COLO829 (cell line): ENCODE measurements around the gene ME3.
"Not testable (repeated sequence)": the region's sequence is repeated elsewhere in the genome, so short reads cannot be mapped to it uniquely, and the experiment has no call there.

Source experiments
- DNase-seq: peaks from one replicate; pipeline ENCODE4 v3.0.0; 2012; ENCODE audit warnings: low spot score

ME3 gene

DNA sequence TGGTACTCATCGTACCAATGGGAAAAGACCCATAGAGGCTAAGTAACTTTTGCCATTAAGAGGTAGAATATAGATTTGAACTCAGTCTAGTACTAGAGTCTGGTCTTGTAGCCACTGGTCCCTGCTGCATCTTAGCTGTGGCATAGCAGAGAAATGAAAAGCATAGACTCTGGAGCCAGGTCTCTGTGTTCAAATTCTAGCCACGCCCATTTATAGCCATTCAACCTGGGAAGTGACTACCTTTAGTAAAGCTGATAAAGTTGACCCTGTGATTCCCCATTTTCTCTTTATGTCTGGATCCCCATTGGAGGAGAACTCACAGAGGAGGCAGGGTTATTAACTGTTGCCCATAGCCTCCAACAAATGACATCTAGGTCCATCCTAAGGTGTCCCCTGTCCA lies 113.6 kb downstream of the ME3 start:
- no peak for DNase-seq

DNA sequence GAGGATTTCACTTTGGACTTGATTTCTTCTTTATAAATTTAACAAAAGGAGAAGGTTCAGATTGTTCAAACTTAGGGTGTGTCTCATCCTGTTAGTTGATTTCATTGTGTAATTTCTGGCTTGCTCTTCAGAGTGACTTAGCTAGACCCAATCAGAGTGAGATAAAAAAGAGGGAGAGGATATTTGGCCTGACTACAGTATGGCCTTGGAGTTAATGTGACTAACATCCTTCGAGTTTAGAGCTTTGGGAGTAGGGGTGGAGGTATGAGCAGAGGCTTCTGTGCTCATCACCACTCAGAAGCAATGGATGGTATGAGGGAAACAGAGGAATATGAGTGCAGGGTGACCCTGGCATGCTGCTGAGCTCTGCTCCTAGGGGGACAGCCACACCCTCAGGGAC lies 114.2 kb downstream of the ME3 start:
- no peak for DNase-seq

DNA sequence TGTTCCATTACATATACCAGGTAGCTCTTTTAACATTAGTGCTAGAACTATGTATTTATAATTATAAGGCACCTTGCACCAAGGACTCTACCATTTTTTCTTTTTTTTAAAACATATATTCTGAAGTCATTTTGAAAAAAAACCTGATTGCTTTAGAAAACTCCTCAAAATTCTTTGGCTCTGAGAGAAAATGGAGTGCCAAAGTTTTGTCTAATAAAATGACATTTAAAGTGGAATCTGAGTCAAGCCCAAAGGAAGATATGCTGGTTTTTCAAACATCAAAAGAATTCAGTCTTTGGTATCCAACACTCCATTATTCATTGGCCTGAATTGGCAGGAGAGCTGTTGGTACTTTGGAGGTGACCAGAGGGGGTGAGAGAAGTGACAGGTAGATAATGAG lies 116.5 kb downstream of the ME3 start:
- DNase-seq: no peak

DNA sequence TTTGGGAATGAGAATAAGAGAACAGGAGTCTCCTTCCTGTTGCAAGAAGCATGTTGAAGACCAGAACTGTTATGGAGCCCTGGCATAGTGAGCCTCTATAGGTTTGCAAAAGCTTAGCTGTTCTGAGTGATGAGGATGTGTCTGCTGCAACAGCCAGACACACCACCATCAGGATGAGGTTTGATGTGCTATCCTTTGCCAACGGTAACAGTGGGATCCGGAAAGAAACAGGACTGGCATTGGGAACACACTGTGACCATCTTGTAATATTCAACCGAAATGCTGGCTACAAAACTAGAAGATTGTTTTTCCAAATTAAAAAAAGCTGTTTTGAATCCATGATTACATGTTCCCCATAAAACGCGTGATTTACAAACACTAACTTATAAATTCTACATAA lies 117.0 kb downstream of the ME3 start:
- DNase-seq: no peak

DNA sequence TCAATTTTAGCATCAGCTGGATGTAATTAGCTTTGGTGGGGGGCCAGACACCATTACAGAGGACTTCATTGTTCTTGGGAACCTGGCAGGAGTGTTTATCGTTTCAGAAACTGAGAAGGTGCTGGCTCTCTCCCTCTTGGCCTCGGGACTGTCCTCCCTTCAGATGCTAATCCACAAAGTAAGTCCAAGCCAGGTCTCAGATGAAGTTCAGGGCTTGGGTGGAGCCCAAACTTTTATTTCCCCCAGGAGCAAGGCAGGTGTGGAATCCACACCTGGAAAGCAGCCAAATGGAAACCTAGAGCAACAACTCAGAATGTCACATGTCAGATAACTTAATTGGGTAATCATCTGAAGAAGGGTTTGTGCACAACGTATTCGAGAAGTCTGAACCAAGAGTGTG lies 119.2 kb downstream of the ME3 start:
- no peak for DNase-seq

DNA sequence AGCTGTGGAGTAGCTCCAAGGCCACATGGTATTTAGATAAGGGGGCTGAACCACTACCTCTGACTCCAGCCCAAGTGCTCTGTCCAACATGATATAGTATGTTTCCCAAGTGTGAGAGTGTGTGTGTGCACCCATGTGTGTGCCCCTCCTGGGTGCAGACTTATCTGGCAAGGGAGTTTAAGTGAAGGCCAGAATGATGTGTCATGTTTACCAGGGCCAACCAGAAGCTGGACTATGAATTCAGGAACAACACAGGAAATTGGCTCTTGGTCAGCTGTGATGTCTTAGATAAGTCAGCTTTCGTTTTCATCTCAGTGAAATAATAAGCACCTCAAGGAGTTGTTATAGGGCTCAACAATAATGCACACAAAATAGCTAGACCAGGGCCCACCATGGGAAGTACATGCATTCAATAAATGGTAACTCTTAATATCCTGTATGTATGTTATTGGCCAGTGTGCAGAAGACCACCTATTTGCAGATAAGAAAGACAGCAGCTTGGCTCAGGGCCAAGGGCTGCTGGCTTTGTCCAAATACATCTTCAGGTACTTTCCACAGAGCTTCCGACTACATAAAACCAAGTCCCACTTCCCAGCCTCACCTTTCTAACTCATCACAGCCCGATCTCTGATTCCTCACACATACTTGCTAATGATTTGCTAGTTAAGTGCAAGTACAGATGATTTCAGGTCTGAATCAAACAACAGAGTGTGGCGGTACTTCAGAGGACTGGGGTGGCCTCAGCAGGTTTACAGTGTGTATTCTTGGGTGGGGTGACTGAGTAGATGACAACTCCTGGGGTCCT lies 120.9 kb downstream of the ME3 start:
- DNase-seq: no peak

DNA sequence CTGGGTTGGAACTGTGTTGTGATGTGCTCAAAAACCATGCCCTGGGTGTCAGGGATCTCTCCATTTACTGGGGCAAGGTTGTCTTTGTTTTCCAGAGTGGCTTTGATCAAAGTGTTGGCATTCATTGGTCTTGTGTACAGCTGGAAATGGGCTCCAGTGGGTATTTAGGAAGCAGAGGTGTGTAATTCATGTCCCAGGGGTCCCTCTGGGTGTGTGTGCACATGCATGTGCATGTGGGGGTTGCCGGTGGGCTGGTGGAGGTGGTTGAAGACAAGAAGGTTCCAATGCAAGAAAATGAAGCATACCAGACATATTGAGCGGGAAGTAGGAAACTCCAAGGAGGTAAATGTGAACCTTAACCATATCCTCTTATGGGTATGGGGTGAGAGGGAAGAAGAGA lies 121.7 kb downstream of the ME3 start:
- DNase-seq: no peak

DNA sequence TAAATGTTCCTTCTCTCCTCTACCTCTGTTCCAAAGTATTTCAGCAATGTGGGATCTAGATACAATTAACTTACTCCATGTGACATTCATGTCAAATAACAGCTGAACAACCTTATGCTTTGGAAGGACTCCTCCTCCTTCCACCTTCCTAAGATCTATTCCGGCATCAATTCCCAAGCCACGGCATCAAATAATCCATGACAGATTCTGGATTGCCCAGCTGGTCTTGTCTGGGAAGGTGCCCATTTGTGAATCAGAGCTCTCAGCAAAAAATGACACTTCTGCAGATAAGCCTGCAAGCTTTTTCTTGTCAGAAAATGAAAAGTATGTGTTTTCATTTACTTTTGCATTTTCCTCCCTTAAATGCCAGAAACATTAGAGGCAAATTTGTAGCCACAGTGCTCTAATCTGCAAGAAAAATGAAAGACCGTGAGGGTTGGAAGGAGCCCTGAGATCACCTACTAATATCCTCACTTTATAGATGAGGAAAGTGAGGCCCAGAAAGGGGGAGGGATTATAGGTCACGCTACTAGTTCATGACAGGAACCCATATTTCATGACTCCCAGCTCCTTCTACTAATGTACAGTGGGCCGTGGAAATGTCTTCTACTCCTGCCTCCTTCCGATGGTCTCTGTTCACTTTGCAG lies 124.0 kb downstream of the ME3 start:
- DNase-seq: no peak

DNA sequence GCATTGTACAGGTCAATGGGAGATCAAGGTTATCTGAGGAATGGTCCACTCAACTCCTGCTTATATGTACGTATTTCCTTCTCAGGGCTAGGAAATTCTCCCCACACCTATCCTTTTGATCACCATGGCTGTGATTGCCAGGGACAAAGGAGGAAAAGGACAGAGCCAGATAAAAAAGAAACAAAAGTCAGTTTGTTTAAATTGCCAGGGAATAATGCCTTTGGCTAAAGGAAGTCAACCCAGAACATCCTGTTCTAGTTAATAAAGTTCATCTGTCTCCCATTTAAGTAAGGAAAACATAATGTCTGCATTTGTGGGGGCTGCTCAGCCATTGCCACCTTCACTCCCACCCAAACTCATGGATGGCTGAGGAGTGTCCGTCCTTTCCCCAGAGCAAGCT lies 124.7 kb downstream of the ME3 start:
- peak; percentile 40 for DNase-seq

DNA sequence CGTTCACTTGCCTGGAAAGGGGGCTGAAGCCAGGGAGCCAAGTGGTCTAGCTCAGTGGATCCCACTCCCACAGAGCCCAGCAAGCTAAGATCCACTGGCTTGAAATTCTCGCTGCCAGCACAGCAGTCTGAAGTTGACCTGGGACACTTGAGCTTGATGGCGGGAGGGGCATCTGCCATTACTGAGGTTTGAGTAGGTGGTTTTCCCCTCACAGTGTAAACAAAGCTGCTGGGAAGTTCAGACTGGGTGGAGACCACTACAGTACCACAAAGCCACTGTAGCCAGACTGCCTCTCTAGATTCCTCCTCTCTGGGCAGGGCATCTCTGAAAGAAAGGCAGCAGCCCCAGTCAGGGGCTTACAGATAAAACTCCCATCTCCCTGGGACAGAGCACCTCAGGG lies 131.1 kb downstream of the ME3 start:
- not testable (repeated sequence) for DNase-seq

DNA sequence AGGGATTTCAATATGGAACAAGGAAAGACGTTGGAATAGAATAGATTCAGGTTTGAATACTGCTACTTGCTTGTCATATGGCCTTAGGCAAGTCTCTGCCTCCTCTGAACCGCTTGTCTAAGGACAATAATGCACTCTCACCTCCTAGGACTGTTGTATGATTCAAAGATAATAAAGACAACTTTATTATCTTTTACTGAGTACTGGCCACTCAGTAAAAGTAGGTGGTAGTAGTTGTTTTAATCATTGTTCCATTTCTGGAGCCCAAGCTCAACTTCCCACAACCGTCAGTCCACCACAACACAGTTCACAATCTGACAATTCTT lies 134.2 kb downstream of the ME3 start:
- no peak for DNase-seq

DNA sequence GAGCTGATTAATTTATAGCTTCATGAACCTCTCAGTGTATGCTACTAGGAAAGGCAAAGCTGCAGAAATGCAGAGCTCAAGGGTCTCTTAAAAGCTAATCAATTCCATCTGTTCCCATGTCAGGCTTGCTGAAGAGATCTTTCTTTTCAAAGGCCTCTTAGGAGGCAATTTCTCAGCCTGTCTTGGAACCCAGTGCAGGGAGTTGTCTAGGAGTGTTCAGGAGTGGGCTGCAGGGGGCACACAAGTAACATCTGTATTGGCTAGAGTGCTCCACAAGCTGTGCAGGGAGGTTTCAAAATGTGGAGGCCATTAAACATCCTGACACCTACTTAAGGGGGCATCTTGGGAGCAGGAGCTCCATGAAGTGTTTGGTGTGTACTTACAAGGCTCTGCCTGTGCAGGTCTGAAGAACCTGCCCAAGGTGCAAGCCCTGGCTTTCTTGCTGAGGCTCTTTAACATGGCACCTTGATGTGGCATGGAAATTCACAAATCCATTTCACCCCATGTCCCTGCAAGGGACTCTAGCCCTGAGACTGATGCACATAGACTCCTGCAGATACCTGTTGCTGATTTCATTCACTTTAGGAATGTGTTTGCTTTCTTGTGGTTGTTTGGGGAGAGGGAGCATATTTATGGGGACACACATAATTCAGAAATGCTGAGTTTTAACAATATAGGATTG lies 134.7 kb downstream of the ME3 start:
- no peak for DNase-seq

DNA sequence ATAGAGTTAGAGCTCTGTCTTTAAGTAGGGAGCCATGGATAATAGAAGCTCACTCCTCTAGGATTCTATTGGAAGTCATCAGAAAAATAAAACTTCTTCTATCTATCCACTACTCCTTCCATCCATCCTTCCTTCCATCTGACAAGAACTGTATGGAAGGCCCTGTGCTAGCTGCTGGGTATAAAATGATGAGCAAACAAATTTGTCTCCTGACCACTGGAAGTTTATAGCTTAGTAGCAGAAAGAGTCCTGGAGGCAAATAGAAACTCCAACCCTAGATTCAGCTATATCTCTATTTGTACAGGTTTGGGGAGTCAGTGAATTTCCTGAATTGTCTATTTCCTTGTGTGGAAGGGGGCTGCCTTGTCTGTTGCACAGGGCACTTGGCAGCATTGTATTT lies 136.6 kb downstream of the ME3 start:
- no peak for DNase-seq

DNA sequence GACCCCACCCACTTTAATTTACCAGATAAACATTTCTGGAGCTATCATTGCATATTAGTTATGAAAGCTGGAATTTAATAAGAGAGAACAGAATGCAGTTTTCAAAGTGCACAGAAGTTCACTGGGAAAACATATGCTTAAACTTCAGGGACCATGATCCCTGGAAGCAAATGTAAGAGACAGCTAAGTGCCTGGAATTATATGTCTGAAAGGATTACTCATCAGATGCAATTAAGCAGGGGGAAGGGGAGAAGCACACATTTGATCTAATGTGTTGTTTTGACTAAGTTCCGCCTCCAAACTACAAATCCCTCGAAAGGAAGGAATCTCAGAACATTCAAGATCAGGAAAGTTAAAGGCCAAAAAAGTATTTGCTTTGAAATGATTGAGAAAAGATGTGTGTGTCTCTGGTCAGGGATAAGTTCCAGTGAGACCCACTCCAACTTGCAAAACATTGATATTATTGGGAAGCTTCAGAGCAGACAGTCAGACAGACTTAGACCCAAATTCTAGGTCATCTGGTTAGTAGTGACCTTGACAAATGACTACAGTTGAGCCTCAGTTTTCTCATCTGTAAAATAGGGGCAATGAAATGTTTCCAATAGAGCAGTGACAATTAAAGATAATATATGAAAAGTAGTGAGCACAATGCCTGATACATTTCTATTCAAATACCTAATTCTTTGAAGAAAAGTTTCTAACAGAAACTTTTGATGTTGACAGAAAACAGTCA lies 147.6 kb downstream of the ME3 start:
- peak; percentile 74 for DNase-seq

DNA sequence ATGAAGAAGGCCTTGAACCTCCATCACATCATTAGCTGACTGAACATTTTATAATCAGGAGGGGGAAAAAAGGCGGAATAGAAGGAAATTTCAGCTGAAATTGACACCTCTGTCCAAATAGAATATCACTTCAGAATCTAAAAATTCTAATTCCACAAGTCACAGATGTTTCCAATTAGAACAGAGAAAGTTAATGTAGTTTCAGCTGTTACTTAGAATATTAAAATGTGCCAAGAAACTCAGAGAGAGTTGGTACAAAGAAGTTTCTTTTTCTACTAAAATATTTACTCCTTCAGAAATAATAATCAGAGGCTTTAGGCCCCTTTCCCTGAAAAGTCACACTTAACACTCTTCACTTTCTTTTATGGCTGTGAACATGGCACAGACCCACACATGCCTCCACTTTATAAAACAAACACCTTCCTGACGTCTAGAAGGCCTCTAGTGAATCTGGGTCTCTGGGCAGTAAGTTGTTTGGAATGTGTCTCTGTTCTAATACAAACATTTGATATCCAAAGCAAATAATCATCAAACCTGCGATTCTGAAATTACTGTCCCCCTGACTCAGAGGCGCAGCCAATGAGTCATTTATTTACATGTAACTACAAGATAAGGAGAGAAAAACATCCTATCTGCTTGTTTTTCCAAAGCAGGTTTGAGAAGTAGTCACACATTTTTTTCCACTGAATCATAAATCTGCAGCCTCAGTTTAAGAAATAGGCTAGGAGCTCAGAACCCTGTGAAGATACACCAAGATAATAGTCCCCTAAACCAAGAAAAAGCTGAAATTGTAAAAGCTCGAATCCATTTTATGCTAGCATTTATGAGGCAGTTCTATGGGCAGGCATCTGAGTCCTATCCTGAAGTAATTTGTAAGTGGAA lies 148.4 kb downstream of the ME3 start:
- peak; percentile 74 for DNase-seq

DNA sequence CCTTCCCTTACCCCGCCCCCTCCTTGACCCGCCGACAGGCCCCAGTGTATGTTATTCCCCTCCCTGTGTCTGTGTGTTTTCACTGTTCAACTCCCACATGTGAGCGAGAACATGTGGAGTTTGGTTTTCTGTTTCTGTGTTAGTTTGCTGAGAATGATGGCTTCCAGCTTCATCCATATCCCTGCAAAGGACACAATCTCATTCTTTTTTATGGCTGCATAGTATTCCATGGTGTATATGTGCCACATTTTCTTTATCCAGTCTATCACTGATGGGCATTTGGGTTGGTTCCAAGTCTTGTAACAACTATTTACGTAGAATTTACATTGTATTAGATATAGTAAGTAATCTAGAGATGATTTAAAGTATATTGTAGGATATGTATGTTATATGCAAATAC lies 149.9 kb downstream of the ME3 start:
- DNase-seq: not testable (repeated sequence)

DNA sequence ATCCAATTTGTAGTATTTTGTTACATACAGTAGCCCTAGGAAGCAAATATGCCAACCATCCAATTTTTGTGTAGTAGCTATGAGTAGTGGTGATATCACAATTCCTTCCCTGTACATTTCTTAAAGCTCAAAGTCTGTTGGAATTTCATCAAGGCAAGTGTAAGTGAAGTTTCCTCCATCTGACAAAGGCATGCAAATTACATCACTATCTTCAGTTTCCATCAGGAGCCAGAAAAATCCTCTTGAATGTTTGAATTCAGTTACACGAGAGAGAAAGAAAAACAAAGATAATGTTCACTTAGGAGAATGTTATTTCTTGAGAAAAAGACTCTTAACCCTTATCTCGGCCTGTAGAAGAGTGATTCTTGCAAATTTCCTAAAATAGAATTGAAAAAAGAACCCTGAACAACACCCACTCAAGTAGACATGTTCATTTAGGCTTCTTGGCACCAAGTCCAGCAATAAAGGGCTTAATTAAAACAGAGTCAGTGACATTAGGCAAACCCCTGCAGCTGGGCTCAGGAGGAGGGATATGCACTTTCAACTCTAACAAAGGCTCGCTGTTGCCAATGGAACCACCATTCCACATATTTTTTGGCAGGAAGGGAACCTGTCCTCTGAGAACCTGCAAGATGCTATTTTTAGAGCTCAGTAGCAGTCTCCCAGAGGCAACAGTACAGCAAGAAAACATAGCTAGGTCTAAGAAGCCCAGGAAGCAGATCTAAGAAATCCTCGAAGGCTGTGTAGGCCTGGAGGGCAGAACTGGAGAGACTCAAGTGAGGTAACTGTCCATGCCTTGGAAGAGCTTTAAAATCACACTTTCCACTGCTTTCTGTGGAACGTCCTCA lies 153.1 kb downstream of the ME3 start:
- DNase-seq: no peak

DNA sequence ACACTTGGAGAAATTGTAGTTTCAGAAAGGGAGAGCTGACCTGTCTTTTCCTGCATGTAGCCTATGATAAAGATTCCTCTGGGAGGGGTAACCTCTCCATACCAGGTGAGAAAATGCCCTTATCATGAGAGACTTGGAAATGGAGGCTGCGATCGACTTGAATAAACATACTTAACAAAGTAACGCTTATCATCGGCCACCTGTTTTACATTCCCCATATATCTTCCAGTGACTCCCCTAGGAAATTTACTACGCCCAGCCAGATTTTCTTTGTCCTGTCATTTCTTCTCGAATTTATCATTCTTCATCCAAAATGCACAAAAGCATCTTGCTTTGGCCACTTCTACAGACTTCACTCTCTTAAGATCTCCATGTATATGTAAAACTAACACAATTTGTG lies 154.2 kb downstream of the ME3 start:
- DNase-seq: no peak

DNA sequence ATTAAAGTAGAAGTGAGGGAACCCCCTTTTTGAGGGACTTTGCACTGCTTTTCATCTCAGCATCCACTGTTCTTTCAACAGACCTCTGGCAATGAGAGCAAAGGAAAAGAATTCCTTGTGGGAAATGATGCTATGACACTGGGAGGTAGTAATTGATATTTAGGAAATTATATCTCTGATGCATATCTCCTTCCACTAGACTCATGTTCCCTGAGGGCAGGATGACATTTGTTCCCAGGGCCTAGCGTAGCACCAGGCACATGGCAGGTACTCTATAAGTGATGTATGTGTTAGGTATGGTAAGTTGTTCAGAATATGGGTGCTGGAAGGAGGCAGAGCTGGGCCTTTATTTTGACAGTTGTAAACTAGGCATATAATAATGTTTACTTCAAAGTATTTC lies 154.9 kb downstream of the ME3 start:
- DNase-seq: no peak

DNA sequence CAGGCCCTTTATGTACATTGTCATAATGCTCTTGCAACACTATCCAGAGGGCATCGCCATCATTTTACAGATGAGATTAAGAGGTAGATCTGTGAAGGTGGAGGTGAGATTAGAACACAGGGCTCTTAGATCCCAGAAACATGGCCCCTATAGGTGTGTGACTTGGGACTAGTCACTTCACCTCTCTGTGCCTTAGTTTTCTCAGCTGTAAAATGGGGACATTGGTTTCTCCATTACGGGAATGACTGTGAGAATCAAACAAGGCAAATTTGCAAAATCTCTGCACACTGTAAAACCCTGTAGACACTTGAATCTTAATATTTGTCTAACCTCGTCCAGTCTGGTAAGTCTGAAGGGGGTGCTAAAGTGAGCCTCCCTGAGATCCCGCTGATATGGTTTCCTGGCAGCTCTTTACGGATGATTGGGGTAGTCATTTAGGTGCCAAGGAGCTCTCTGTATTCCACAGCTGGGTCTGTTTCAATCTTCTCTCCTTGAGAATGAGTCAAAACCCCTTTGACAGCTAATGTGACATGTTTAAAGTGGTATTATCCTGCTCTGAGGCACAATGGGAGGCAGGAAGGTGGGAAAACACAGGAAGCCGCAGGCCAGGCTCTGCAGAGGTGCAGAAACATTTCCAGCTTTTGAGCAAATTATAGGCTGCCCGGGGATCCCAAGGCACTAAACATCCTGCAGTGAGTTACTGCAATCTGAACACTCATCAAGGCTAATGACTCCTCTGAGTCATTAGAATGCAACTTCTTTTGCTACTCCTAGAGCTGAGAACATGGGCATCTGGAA lies 156.9 kb downstream of the ME3 start:
- no peak for DNase-seq
